Measurements from ENCODE around the gene CDH22.

CDH22 gene

GRCh38 chr20:46272389-46273047, 35.8 kb downstream of the CDH22 start:
- in situ Hi-C loops (cut with MboI; ENCODE audit: low sequenced_read_pairs), result no loop called here

- in situ Hi-C loops (cut with MboI; ENCODE audit: low sequenced_read_pairs), result no loop called here
Measured at GRCh38 chr20:46270977-46271744, 37.1 kb downstream of the CDH22 start.

- in situ Hi-C loops (cut with MboI; ENCODE audit: low sequenced_read_pairs), result no loop called here
Measured at GRCh38 chr20:46269372-46269771, 38.9 kb downstream of the CDH22 start.

- in situ Hi-C loops (cut with MboI; ENCODE audit: low sequenced_read_pairs), result no loop called here
Measured at GRCh38 chr20:46268662-46269061, 39.6 kb downstream of the CDH22 start.

GRCh38 chr20:46268131-46268614, 40.1 kb downstream of the CDH22 start:
- in situ Hi-C loops (cut with MboI; ENCODE audit: low sequenced_read_pairs), result no loop called here

GRCh38 chr20:46267108-46268105, 40.9 kb downstream of the CDH22 start:
- in situ Hi-C loops (cut with MboI; ENCODE audit: low sequenced_read_pairs), result no loop called here

- in situ Hi-C loops (cut with MboI; ENCODE audit: low sequenced_read_pairs), result no loop called here
Measured at GRCh38 chr20:46265539-46265938, 42.8 kb downstream of the CDH22 start.

GRCh38 chr20:46264391-46265266, 43.7 kb downstream of the CDH22 start:
- in situ Hi-C loops (cut with MboI; ENCODE audit: low sequenced_read_pairs), result no loop called here

- in situ Hi-C loops (cut with MboI; ENCODE audit: low sequenced_read_pairs), result no loop called here
Measured at GRCh38 chr20:46261456-46262253, 46.6 kb downstream of the CDH22 start.

GRCh38 chr20:46260936-46261454, 47.3 kb downstream of the CDH22 start:
- in situ Hi-C loops (cut with MboI; ENCODE audit: low sequenced_read_pairs), result no loop called here

- in situ Hi-C loops (cut with MboI; ENCODE audit: low sequenced_read_pairs), result no loop called here
Measured at GRCh38 chr20:46260480-46260879, 47.8 kb downstream of the CDH22 start.

GRCh38 chr20:46259260-46259859, 48.9 kb downstream of the CDH22 start:
- in situ Hi-C loops (cut with MboI; ENCODE audit: low sequenced_read_pairs), result no loop called here

- in situ Hi-C loops (cut with MboI; ENCODE audit: low sequenced_read_pairs), result no loop called here
Measured at GRCh38 chr20:46257887-46258286, 50.4 kb downstream of the CDH22 start.

GRCh38 chr20:46256293-46256692, 52.0 kb downstream of the CDH22 start:
- in situ Hi-C loops (cut with MboI; ENCODE audit: low sequenced_read_pairs), result no loop called here

GRCh38 chr20:46255440-46256104, 52.7 kb downstream of the CDH22 start:
- in situ Hi-C loops (cut with MboI; ENCODE audit: low sequenced_read_pairs), result no loop called here

GRCh38 chr20:46253391-46253790, 54.9 kb downstream of the CDH22 start:
- in situ Hi-C loops (cut with MboI; ENCODE audit: low sequenced_read_pairs), result no loop called here

GRCh38 chr20:46252352-46253091, 55.8 kb downstream of the CDH22 start:
- in situ Hi-C loops (cut with MboI; ENCODE audit: low sequenced_read_pairs), result no loop called here

All from HL-60/S4 (cell line).